ENCODE results near the gene RNU6-1. TPM values are rescaled to one million over a fixed set of nuclear protein-coding genes. Genes with fewer than 3 reads are reported as not detected.
A peak's percentile ranks its signal among the peaks of the same experiment; 100 is the strongest.

The RNU6-1 gene
- polyA plus RNA-seq, 1 donor, result not detected

- peaks cover 18% of the 10 kb centered on the region for H3K9me3 ChIP-seq (ENCODE audit: control insufficient read depth, low read depth, low read length)
- H3K4me3 ChIP-seq (ENCODE audit: low read length), result no peak overlapping the region
- H3K4me1 ChIP-seq (ENCODE audit: control insufficient read depth, insufficient read depth, low read length), result peaks cover 14% of the 10 kb centered on the region
- H3K36me3 ChIP-seq (ENCODE audit: control insufficient read depth, insufficient read depth, low read length), result no peaks in the 10 kb centered on the region
- peaks cover 81% of the 10 kb centered on the region for H3K27me3 ChIP-seq (ENCODE audit: control insufficient read depth, insufficient read depth, low read length)
- DNase-seq, result peak in 1 of 2 donors; percentile 63
- no CpG with 5 or more reads among the region's 39 CpGs for WGBS (ENCODE audit: insufficient coverage, low lambda C conversion rate)
- no peak overlapping the region for H3K27ac ChIP-seq (ENCODE audit: low read length)
Measured at GRCh38 chr15:67820992-67821783, 18.7 kb downstream of the RNU6-1 start.

- Histone ChIP-seq H3K4me3 (ENCODE audit: low read length) (no peak overlapping the region), H3K36me3 (ENCODE audit: control insufficient read depth, insufficient read depth, low read length) (no peaks in the 10 kb centered on the region), H3K27ac (ENCODE audit: low read length) (no peak overlapping the region), H3K9me3 (ENCODE audit: control insufficient read depth, low read depth, low read length) (peaks cover 10% of the 10 kb centered on the region), H3K4me1 (ENCODE audit: control insufficient read depth, insufficient read depth, low read length) (peaks cover 7% of the 10 kb centered on the region), H3K27me3 (ENCODE audit: control insufficient read depth, insufficient read depth, low read length) (peaks cover 72% of the 10 kb centered on the region)
- WGBS (ENCODE audit: insufficient coverage, low lambda C conversion rate), result no CpG with 5 or more reads among the region's 50 CpGs
- no peak for DNase-seq
Measured at GRCh38 chr15:67820122-67820991, 19.5 kb downstream of the RNU6-1 start.

GRCh38 chr15:67819636-67820035 lies 20.2 kb downstream of the RNU6-1 start:
- no CpG with 5 or more reads among the region's 19 CpGs for WGBS (ENCODE audit: insufficient coverage, low lambda C conversion rate)
- peaks cover 10% of the 10 kb centered on the region for H3K9me3 ChIP-seq (ENCODE audit: control insufficient read depth, low read depth, low read length)
- H3K27me3 ChIP-seq (ENCODE audit: control insufficient read depth, insufficient read depth, low read length), result peaks cover 66% of the 10 kb centered on the region

GRCh38 chr15:67818464-67818863 lies 21.4 kb downstream of the RNU6-1 start:
- Histone ChIP-seq H3K9me3 (ENCODE audit: control insufficient read depth, low read depth, low read length) (peaks cover 8% of the 10 kb centered on the region), H3K27me3 (ENCODE audit: control insufficient read depth, insufficient read depth, low read length) (peaks cover 54% of the 10 kb centered on the region), H3K36me3 (ENCODE audit: control insufficient read depth, insufficient read depth, low read length) (no peaks in the 10 kb centered on the region), H3K4me3 (ENCODE audit: low read length) (no peak overlapping the region), H3K27ac (ENCODE audit: low read length) (no peak overlapping the region), H3K4me1 (ENCODE audit: control insufficient read depth, insufficient read depth, low read length) (peaks cover 7% of the 10 kb centered on the region)
- no CpG with 5 or more reads among the region's 3 CpGs for WGBS (ENCODE audit: insufficient coverage, low lambda C conversion rate)
- DNase-seq, result no peak

More at GRCh38 chr15:67819636-67820035, 20.2 kb downstream of the RNU6-1 start:
- Histone ChIP-seq H3K4me1 (ENCODE audit: control insufficient read depth, insufficient read depth, low read length) (peaks cover 7% of the 10 kb centered on the region), H3K36me3 (ENCODE audit: control insufficient read depth, insufficient read depth, low read length) (no peaks in the 10 kb centered on the region), H3K4me3 (ENCODE audit: low read length) (no peak overlapping the region), H3K27ac (ENCODE audit: low read length) (no peak overlapping the region)
- DNase-seq, result no peak

GRCh38 chr15:67816668-67817067 lies 23.2 kb downstream of the RNU6-1 start:
- no peak for DNase-seq
- Histone ChIP-seq H3K4me1 (ENCODE audit: control insufficient read depth, insufficient read depth, low read length) (peaks cover 7% of the 10 kb centered on the region), H3K4me3 (ENCODE audit: low read length) (no peak overlapping the region), H3K9me3 (ENCODE audit: control insufficient read depth, low read depth, low read length) (peaks cover 8% of the 10 kb centered on the region), H3K27me3 (ENCODE audit: control insufficient read depth, insufficient read depth, low read length) (peaks cover 40% of the 10 kb centered on the region), H3K27ac (ENCODE audit: low read length) (no peak overlapping the region), H3K36me3 (ENCODE audit: control insufficient read depth, insufficient read depth, low read length) (no peaks in the 10 kb centered on the region)
- 100% methylated on average over 1 of the region's 3 CpGs for WGBS (ENCODE audit: insufficient coverage, low lambda C conversion rate)

- no peak for DNase-seq
- Histone ChIP-seq H3K4me1 (ENCODE audit: control insufficient read depth, insufficient read depth, low read length) (no peaks in the 10 kb centered on the region), H3K27me3 (ENCODE audit: control insufficient read depth, insufficient read depth, low read length) (peaks cover 24% of the 10 kb centered on the region), H3K27ac (ENCODE audit: low read length) (no peak overlapping the region), H3K36me3 (ENCODE audit: control insufficient read depth, insufficient read depth, low read length) (no peaks in the 10 kb centered on the region), H3K9me3 (ENCODE audit: control insufficient read depth, low read depth, low read length) (peaks cover 6% of the 10 kb centered on the region), H3K4me3 (ENCODE audit: low read length) (no peak overlapping the region)
- WGBS (ENCODE audit: insufficient coverage, low lambda C conversion rate), result no CpG with 5 or more reads among the region's 5 CpGs
Measured at GRCh38 chr15:67815036-67815592, 24.7 kb downstream of the RNU6-1 start.

GRCh38 chr15:67813104-67813634 lies 26.7 kb downstream of the RNU6-1 start:
- DNase-seq, result no peak
- Histone ChIP-seq H3K4me1 (ENCODE audit: control insufficient read depth, insufficient read depth, low read length) (no peaks in the 10 kb centered on the region), H3K27ac (ENCODE audit: low read length) (no peak overlapping the region), H3K9me3 (ENCODE audit: control insufficient read depth, low read depth, low read length) (no peaks in the 10 kb centered on the region), H3K4me3 (ENCODE audit: low read length) (no peak overlapping the region), H3K27me3 (ENCODE audit: control insufficient read depth, insufficient read depth, low read length) (peaks cover 6% of the 10 kb centered on the region), H3K36me3 (ENCODE audit: control insufficient read depth, insufficient read depth, low read length) (peaks cover 3% of the 10 kb centered on the region)
- WGBS (ENCODE audit: insufficient coverage, low lambda C conversion rate), result no CpG with 5 or more reads among the region's 3 CpGs

GRCh38 chr15:67812241-67812644 lies 27.6 kb downstream of the RNU6-1 start:
- WGBS (ENCODE audit: insufficient coverage, low lambda C conversion rate), result no CpG with 5 or more reads among the region's 11 CpGs
- H3K4me1 ChIP-seq (ENCODE audit: control insufficient read depth, insufficient read depth, low read length), result no peaks in the 10 kb centered on the region
- H3K27ac ChIP-seq (ENCODE audit: low read length), result no peak overlapping the region
- no peak for DNase-seq
- no peaks in the 10 kb centered on the region for H3K27me3 ChIP-seq (ENCODE audit: control insufficient read depth, insufficient read depth, low read length)
- H3K36me3 ChIP-seq (ENCODE audit: control insufficient read depth, insufficient read depth, low read length), result peaks cover 3% of the 10 kb centered on the region
- no peak overlapping the region for H3K4me3 ChIP-seq (ENCODE audit: low read length)
- H3K9me3 ChIP-seq (ENCODE audit: control insufficient read depth, low read depth, low read length), result no peaks in the 10 kb centered on the region

- no peaks in the 10 kb centered on the region for H3K27me3 ChIP-seq (ENCODE audit: control insufficient read depth, insufficient read depth, low read length)
- H3K27ac ChIP-seq (ENCODE audit: low read length), result no peak overlapping the region
- no peaks in the 10 kb centered on the region for H3K4me1 ChIP-seq (ENCODE audit: control insufficient read depth, insufficient read depth, low read length)
- WGBS (ENCODE audit: insufficient coverage, low lambda C conversion rate), result no CpG with 5 or more reads among the region's 6 CpGs
- no peaks in the 10 kb centered on the region for H3K9me3 ChIP-seq (ENCODE audit: control insufficient read depth, low read depth, low read length)
- H3K4me3 ChIP-seq (ENCODE audit: low read length), result no peak overlapping the region
- no peak for DNase-seq
- H3K36me3 ChIP-seq (ENCODE audit: control insufficient read depth, insufficient read depth, low read length), result peaks cover 6% of the 10 kb centered on the region
Measured at GRCh38 chr15:67809866-67810265, 30.0 kb downstream of the RNU6-1 start.

- DNase-seq, result no peak
- Histone ChIP-seq H3K4me3 (ENCODE audit: low read length) (no peak overlapping the region), H3K27me3 (ENCODE audit: control insufficient read depth, insufficient read depth, low read length) (no peaks in the 10 kb centered on the region), H3K27ac (ENCODE audit: low read length) (no peak overlapping the region), H3K4me1 (ENCODE audit: control insufficient read depth, insufficient read depth, low read length) (no peaks in the 10 kb centered on the region), H3K9me3 (ENCODE audit: control insufficient read depth, low read depth, low read length) (no peaks in the 10 kb centered on the region), H3K36me3 (ENCODE audit: control insufficient read depth, insufficient read depth, low read length) (peaks cover 6% of the 10 kb centered on the region)
- WGBS (ENCODE audit: insufficient coverage, low lambda C conversion rate), result no CpG with 5 or more reads among the region's 5 CpGs
Measured at GRCh38 chr15:67809441-67809840, 30.4 kb downstream of the RNU6-1 start.
